Upper lobe of right lung (tissue), 1 donor: ENCODE measurements around the gene IL1RL1. TPM values are rescaled to one million over a fixed set of nuclear protein-coding genes. Genes with fewer than 3 reads are reported as not detected.
A peak's percentile ranks its signal among the peaks of the same experiment; 100 is the strongest.

Experiments used
- ATAC-seq: fragments of 200-7000 bp; cut with Tn5 transposase; one replicate; pipeline ENCODE4 v1.9.1; 2020; ENCODE audit warnings: mild to moderate bottlenecking, moderate library complexity
- DNase-seq: peaks from one replicate; pipeline ENCODE4 v3.0.0-alpha.2; 2020
- H3K27ac ChIP-seq: fragments of 200-600 bp; one replicate; pipeline ENCODE4 v1.8.0; 2022
- H3K27me3 ChIP-seq: fragments of 200-600 bp; one replicate; pipeline ENCODE4 v1.8.0; 2022; ENCODE audit warnings: mild to moderate bottlenecking
- H3K36me3 ChIP-seq: fragments of 200-600 bp; one replicate; pipeline ENCODE4 v1.8.0; 2022
- H3K4me1 ChIP-seq: fragments of 200-600 bp; one replicate; pipeline ENCODE4 v1.8.0; 2022
- H3K4me3 ChIP-seq: fragments of 200-600 bp; one replicate; pipeline ENCODE4 v1.8.0; 2022; ENCODE audit warnings: mild to moderate bottlenecking
- H3K9me3 ChIP-seq: fragments of 200-600 bp; one replicate; pipeline ENCODE4 v1.8.0; 2022
- CTCF ChIP-seq: fragments of 200-600 bp; IDR thresholded peaks from one replicate; pipeline ENCODE4 v1.8.0; 2022; ENCODE audit warnings: antibody characterized with exemption
- intact Hi-C: fragments of 100-400 bp; cut with DNase I; formaldehyde crosslinking; loops from one replicate; pipeline ENCODE4 v1.11.0; 2022
- total RNA-seq: library from RNA; stranded (reverse); fragmentation: NEBNext Ultra II Directional; extraction: Animal tissue kit (Norgen Biotek cat#: 25700); gene quantifications from one replicate; pipeline ENCODE4 v1.2.1, GENCODE V29; 2021
- donor health status: DM: no; HTN: yes; CAD: no; lungs with severe emphysema.

Gene IL1RL1
- total RNA-seq, 1 donor from 2014 or later, result 46.5 TPM

- Histone ChIP-seq H3K36me3 (peaks cover 8% of the 10 kb centered on the region), H3K27me3 (no peaks in the 10 kb centered on the region), H3K4me1 (no peaks in the 10 kb centered on the region), H3K4me3 (no peak overlapping the region), H3K27ac (no peak overlapping the region), H3K9me3 (no peaks in the 10 kb centered on the region)
- no peak for ATAC-seq
- TF ChIP-seq CTCF, result no peak
- DNase-seq, result no peak
- intact Hi-C loops, result no loop called here
Observed at GRCh38 chr2:102365763-102366162, 54.4 kb downstream of the IL1RL1 start.

GRCh38 chr2:102366406-102367112 lies 55.2 kb downstream of the IL1RL1 start:
- Histone ChIP-seq H3K36me3 (peaks cover 8% of the 10 kb centered on the region), H3K4me1 (no peaks in the 10 kb centered on the region), H3K27ac (no peak overlapping the region), H3K27me3 (no peaks in the 10 kb centered on the region), H3K9me3 (no peaks in the 10 kb centered on the region), H3K4me3 (no peak overlapping the region)
- DNase-seq (no peak), ATAC-seq (peak; percentile 27)
- no peak for TF ChIP-seq CTCF
- intact Hi-C loops, result no loop called here

- Histone ChIP-seq H3K9me3 (no peaks in the 10 kb centered on the region), H3K27me3 (no peaks in the 10 kb centered on the region), H3K4me1 (no peaks in the 10 kb centered on the region), H3K4me3 (no peak overlapping the region), H3K36me3 (peaks cover 8% of the 10 kb centered on the region), H3K27ac (no peak overlapping the region)
- intact Hi-C loops, result no loop called here
- no peak for DNase-seq
- ATAC-seq, result peak; percentile 23
- TF ChIP-seq CTCF, result no peak
Observed at GRCh38 chr2:102367331-102367971, 56.1 kb downstream of the IL1RL1 start.

GRCh38 chr2:102368461-102369109 lies 57.2 kb downstream of the IL1RL1 start:
- no peaks in the 10 kb centered on the region for H3K4me1 ChIP-seq
- TF ChIP-seq CTCF, result no peak
- peaks cover under 1% of the 10 kb centered on the region for H3K36me3 ChIP-seq
- DNase-seq, result no peak
- no peaks in the 10 kb centered on the region for H3K9me3 ChIP-seq
- H3K27me3 ChIP-seq, result no peaks in the 10 kb centered on the region
- ATAC-seq, result no peak
- H3K27ac ChIP-seq, result no peak overlapping the region
- intact Hi-C loops, result no loop called here
- no peak overlapping the region for H3K4me3 ChIP-seq

- no peak for TF ChIP-seq CTCF
- H3K27me3 ChIP-seq, result no peaks in the 10 kb centered on the region
- ATAC-seq, result no peak
- no peak for DNase-seq
- H3K4me3 ChIP-seq, result no peak overlapping the region
- H3K27ac ChIP-seq, result no peak overlapping the region
- no peaks in the 10 kb centered on the region for H3K36me3 ChIP-seq
- no peaks in the 10 kb centered on the region for H3K9me3 ChIP-seq
- H3K4me1 ChIP-seq, result no peaks in the 10 kb centered on the region
- intact Hi-C loops, result no loop called here
Observed at GRCh38 chr2:102369866-102370265, 58.5 kb downstream of the IL1RL1 start.
